Epithelial cell of prostate (primary cell): Measurements from ENCODE around the gene HMGN4.
A peak's percentile ranks its signal among the peaks of the same experiment; 100 is the strongest.
"Not testable (repeated sequence)": the region's sequence is repeated elsewhere in the genome, so short reads cannot be mapped to it uniquely, and the experiment has no call there.

Source experiments
- DNase-seq: peaks from one replicate; pipeline ENCODE4 v3.0.0-alpha.2; 2011; ENCODE audit warnings: low read depth, low spot score
- H3K27ac ChIP-seq: fragments of 450-650 bp; 2 replicates; pipeline ENCODE4 v1.5.1; 2017; ENCODE audit warnings: mild to moderate bottlenecking

The HMGN4 gene

GRCh38 chr6:26537846-26538571 is at the start of gene HMGN4:
Gene HMGN4 (plus strand): TSS chr6:26538366. CDS start chr6:26545207, 6,841 bp downstream.
- peak within 1 kb of the TSS; percentile 95 for H3K27ac ChIP-seq
- no peak for DNase-seq

GRCh38 chr6:26489996-26490964 is 47.9 kb upstream of the HMGN4 start:
- DNase-seq, result no peak
- H3K27ac ChIP-seq, result no peak overlapping the region

DNA sequence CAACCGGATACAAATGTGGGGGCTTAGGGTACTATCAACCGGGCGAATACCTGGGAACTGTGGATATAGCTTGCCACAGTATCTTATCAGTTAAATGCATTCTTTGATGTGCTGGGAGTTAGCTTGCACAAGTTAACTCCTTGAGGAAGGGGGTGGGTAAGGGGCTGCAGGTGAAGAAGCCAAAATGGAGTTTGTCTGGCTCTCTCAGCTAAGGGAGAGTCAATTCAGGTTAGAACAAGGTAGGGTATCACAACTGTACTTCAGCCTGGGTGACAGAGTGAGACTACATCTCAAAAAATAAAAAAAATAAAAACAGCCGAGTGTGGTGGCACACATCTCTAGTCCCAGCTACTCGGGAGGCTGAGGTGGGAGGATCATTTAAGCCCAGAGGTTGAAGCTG is 46.6 kb upstream of the HMGN4 start:
- H3K27ac ChIP-seq, result no peak overlapping the region

GRCh38 chr6:26493258-26493657 is 44.9 kb upstream of the HMGN4 start:
- DNase-seq, result no peak
- H3K27ac ChIP-seq, result no peak overlapping the region

More for the DNA sequence above, 46.6 kb upstream of the HMGN4 start:
- no peak for DNase-seq

GRCh38 chr6:26494117-26494516 is 44.0 kb upstream of the HMGN4 start:
- no peak overlapping the region for H3K27ac ChIP-seq
- no peak for DNase-seq

DNA sequence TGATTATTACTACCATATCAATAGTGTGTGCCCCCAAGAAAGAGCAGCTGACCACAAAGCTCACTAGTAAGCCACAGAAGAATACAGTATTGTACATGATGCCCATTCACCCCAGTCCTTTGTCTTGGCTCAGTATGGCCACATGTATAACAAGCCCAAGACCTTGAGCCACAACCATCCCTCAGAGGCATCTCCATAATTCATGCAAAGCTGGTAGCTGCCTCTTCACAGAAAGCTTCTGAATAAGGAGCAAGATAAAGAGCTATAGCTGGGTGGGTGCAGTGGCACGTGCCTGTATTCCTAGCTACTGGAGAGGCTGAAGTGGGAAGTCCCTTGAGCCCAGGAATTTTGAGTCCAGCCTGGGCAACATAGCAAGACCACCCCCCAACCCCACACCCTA is 42.9 kb upstream of the HMGN4 start:
- no peak overlapping the region for H3K27ac ChIP-seq
- DNase-seq, result no peak

DNA sequence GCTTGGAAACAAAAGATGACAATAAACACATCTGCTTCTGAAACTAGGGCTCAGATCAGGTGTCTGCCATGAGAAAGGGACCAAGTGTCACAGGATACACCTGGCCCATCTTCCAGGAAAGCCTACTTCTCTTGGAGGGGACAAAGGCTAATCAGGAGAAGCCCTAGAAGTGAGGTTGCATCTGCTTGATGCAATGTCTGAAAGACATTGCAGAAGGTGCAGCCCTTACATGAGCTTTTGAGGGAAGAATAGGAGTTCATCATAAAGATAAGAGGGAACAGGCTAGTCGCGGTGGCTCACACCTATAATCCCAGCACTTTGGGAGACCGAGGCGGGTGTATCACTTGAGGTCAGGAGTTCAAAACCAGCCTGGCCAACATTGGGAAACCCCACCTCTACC is 40.6 kb upstream of the HMGN4 start:
- no peak for DNase-seq
- H3K27ac ChIP-seq, result no peak overlapping the region

GRCh38 chr6:26500102-26500501 is 38.1 kb upstream of the HMGN4 start, which contains the start of gene BTN1A1:
Gene BTN1A1 (plus strand): TSS chr6:26500303. CDS start chr6:26501287, 984 bp downstream.
- H3K27ac ChIP-seq, result no peak within 1 kb of the TSS
- DNase-seq, result no peak

DNA sequence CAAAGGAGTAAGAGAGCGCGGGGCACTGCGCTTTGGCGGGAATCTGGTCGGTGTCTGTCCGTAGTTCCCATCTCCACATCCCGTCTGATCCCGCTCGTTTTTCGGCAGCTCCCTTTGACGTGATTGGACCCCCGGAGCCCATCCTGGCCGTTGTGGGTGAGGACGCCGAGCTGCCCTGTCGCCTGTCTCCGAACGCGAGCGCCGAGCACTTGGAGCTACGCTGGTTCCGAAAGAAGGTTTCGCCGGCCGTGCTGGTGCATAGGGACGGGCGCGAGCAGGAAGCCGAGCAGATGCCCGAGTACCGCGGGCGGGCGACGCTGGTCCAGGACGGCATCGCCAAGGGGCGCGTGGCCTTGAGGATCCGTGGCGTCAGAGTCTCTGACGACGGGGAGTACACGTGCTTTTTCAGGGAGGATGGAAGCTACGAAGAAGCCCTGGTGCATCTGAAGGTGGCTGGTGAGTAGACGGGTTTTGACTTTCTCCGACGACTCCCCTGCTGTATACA is 36.6 kb upstream of the HMGN4 start:
- no peak overlapping the region for H3K27ac ChIP-seq
- DNase-seq, result no peak

GRCh38 chr6:26502165-26502564 is 36.0 kb upstream of the HMGN4 start:
- DNase-seq, result no peak

GRCh38 chr6:26502626-26503025 is 35.5 kb upstream of the HMGN4 start:
- no peak for DNase-seq
- no peak overlapping the region for H3K27ac ChIP-seq

More at GRCh38 chr6:26502165-26502564, 36.0 kb upstream of the HMGN4 start:
- no peak overlapping the region for H3K27ac ChIP-seq

GRCh38 chr6:26507658-26508057 is 30.5 kb upstream of the HMGN4 start:
- DNase-seq, result no peak

DNA sequence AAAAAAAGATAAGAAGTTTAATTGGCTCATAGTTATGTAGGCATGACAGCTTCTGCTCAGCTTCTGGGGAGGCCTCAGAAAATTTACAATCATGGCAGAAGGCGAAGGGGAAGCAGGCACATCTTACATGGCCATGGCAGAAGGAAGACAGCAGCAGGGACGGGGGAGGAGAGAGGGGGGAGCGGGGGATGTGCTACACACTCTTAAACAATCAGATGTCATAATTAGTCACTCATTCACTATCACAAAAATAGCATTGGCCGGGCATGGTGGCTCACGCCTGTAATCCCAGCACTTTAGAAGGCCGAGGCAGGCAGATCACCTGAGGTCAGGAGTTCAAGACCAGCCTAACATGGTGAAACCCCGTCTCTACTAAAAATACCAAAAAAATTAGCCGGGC is 27.1 kb upstream of the HMGN4 start:
- H3K27ac ChIP-seq, DNase-seq: not testable (repeated sequence)

More at GRCh38 chr6:26507658-26508057, 30.5 kb upstream of the HMGN4 start:
- H3K27ac ChIP-seq, result no peak overlapping the region

DNA sequence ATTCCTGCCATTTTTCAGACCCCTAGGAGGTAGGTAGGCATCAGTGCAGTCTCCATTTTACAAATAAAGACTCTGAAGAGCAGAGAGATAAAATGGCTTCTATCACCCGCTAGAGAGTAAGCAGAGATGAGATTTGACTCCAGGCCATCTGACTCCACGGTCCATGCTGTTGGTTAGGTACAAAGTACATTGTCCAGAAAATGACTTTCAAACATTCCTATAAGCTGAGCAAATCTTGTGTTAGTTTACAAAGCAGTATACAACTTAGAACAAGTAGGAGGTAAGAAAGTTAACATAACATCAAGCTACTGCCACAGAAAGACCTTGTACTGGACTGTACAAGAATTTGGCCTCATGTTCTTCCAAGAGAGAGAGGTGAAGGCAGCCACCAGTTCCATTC is 23.2 kb upstream of the HMGN4 start:
- DNase-seq, result no peak
- no peak overlapping the region for H3K27ac ChIP-seq

DNA sequence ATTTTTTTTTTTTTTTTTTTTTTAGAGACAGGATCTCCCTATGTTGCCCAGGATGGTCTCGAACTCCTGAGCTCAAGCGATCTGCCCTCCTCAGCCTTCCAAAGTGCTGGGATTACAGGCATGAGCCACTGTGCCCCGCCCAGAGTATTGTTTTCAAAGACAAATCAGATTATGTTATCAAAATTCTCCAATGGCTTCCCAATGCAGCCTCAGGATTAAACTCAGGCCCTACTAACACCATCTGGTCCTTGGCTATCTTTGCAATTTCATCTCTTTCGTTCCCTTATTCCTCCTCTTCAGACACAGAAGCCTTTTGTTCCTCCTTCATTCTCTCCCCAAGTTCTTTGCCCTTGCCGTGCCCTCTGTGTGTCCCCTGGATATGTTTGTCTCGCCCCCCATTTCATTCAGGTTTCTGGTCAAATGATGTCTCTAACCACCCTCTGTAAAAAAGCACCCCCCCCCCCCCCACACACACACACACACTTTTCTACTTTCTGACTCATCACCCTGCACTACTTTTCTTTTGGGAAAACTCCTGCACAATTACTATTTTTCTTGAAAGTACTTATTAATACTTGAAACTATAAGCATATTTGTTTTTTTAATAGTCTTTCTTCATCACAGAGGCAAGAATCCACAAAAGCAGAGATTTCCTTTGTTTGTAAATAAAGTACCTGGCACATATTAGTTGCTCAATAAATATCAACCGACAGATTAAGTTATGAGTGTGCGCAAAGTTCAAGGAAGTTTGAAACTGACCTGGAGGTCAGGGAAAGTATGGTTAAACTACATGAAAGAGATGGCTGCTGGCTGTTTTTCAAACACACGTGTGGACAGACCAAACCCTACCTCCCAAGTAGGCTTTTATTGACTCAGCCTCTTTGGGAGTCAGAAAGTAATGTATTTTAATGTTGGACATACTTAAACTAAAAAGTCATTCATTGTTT is 21.4 kb upstream of the HMGN4 start:
- DNase-seq, result no peak
- H3K27ac ChIP-seq, result no peak overlapping the region

DNA sequence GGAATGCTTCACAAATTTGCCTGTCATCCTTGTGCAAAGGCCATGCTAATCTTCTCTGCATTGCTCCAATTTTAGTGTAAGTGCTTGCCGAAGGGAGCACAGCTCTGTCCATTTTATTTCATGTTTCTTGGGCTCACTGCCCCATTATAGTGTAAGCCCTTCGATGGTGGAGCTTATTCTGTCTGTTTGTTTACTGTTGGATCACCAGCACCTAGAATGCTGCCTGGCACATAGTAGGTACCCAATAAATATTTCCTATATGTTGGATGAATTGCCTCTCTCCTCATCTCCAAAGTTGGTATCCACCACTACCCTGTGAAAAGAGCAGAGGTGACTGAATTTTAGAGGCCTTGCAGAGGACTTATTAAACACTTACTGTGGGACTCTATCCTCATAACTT is 18.8 kb upstream of the HMGN4 start:
- no peak for DNase-seq
- no peak overlapping the region for H3K27ac ChIP-seq

- peak overlapping the region; percentile 82 for H3K27ac ChIP-seq
- no peak for DNase-seq
These were observed 17.8 kb upstream of the HMGN4 start for GRCh38 chr6:26520237-26520849.

DNA sequence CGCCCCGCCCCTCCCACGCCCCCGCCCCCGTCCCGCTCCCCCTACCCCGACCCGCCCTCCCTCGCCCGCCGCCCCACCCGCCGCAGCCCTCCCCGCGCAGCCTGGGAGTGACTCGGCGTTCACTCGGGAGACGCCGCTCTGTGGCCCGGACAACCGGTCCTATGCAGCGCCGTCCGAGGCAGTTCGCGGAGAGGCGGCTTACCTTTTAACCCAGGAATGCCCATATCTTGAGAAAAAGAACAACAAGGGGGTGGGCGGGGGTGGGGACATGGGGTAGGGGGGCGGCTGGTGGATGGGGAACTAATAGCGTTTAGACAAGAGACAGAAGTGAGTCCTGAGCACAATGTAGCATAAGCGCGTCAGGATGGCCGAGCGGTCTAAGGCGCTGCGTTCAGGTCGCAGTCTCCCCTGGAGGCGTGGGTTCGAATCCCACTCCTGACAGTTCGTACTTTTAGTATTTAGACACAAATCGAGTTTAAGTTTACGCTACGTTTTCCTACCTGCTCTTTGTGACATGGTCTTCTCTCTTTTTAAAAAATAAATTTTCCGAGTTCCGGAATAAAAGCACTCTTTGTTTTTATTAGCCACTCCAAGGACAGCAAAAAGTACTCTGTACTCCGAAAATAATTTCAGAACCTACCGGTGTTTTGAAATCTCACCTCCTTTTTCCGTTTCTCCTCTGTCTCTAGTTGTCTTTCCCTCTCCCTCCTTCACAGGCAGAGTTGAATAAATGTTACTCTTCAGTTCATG is 17.1 kb upstream of the HMGN4 start:
- H3K27ac ChIP-seq, result peak overlapping the region; percentile 82
- no peak for DNase-seq
